ENCODE measurements around the gene TMOD4.

Gene TMOD4

DNA sequence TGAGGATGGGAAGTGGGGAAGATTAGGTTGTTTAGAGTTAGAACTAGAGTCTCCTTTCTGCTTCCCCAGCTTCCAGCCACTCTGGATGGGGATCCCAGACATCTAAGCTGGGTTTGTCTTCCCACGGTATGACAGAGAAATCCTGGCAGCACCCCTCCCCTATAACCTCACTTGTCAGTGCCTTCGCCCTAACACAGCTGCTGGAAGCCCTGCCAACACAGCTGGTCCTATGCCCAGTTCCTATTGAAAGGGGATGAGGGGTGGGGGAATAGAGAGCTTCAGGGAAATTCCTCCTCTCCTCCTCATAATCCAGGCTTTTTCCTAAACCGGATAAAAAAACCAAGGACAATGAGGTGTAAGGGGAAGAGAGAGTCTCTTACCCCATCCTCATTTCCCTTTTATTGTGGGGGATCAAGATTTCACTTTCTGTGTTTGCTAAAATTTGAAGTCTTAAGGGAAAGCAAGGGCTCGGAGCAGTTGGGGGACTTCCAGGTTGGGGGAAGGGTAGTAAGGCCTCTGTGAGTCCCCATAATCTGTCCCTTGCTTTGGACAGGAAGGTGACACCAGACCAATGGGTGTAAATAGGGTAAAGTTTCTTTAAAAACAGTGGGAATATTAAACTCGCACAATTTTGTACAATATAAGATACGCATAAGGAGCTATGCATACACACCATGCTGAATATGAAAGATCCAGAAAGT lies 590 bp downstream of the TMOD4 start:
- DNase-seq (ENCODE audit: low spot score), result no peak

DNA sequence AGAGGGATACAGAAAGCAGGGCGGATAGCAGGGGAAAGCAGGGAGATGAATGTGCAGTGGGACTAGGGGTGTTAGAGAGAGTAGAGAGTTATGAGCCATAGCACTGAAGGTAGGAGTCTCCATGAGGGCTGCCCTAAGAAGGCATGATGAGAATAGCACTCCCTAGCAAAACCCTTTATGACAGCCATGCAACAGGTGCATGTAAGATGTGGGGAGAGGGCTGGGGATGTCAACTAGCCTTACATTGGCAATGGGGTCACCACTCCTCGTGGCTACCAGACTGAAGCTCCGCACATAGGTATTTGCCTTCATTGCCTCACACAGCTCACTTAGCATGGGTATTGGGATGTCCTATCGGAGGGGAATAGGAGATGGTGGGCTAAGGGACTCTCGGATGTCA lies 4.6 kb downstream of the TMOD4 start:
- DNase-seq (ENCODE audit: low spot score), result no peak

DNA sequence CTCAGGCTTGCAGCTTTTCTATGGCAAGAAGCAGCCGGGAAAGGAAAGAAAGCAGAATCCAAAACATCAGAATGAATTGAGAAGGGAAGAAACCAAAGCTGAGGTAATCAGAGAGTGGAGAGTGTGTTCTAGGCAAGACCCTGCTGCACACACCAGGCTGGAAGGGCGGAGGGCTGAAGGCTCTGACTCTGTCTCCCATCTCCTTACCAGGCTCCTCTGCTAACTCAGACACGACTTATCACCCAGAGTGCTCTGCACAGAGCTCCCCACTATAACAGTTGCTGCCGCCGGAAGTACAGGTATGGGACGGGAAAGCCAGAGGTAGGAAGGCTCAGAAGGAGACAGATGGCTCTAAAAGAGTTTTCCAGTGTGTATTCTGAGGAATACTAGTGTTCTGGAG lies 8.7 kb downstream of the TMOD4 start:
- no peak for DNase-seq (ENCODE audit: low spot score)

DNA sequence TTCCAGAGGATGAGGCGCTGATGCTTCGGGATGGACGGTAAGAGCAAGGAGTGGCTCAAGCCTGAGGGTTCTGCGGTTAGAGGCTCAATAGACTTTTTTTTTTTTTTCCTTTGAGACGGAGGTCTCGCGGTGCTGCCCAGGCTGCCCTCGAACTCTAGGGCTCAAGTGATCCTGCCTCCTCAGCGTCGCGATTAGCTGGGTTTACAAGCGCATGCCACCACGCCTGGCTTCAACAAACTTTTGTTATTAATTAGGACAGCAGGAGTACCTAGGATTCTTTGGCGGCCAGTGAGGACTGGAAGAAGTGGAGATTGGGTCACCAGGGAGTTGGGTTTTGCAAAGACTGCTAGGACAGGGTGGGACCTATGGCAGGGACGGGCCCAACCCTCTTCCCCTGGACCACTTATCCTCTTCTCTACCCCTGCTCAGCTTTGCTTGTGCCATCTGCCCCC lies 9.2 kb downstream of the TMOD4 start:
- DNase-seq (ENCODE audit: low spot score), result no peak

DNA sequence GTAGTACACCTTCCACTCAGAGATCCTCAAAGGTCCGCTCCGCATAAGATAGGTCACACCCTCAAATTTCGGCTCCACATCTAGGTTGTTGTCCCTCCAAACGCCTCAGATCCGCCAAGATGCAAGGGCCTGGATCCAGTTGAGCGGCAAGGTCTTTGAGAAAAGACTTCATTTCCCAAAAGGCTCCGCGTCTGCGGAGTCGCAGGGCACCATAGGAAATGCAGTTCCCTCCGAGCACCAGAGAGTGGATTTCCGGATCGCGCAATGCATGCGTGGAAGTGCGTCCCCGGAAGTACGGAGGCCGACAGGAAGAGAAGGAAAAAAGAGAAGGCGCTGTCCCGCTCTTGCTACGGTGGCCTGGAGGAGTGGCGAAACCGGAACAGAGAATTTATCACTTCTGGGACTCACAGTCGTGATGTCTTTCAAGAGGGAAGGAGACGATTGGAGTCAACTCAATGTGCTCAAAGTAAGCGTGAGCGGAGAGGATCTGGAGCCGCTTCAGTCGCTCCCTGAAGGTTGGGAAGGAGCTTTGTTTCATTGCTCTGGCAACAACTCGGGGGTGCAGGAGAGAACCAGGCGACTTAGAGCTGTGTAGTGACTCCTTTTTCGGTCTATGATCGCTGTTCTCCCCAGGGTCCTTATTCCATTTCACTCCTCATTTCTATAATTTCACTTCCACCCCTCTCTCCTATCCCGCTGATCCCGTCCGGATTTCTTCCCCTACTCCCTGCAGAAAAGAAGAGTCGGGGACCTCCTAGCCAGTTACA lies 9.9 kb downstream of the TMOD4 start, which contains the start of the genes LYSMD1 and SCNM1:
Gene LYSMD1, minus strand, starts transcription at position 165 of the 767 bp plus-strand sequence. CDS start 644 bp downstream, outside the sequence.
Gene SCNM1, plus strand, starts transcription at position 407 of the 767 bp plus-strand sequence. Its CDS starts 9 bp downstream, at position 416.
- peak; percentile 95 for DNase-seq (ENCODE audit: low spot score)

DNA sequence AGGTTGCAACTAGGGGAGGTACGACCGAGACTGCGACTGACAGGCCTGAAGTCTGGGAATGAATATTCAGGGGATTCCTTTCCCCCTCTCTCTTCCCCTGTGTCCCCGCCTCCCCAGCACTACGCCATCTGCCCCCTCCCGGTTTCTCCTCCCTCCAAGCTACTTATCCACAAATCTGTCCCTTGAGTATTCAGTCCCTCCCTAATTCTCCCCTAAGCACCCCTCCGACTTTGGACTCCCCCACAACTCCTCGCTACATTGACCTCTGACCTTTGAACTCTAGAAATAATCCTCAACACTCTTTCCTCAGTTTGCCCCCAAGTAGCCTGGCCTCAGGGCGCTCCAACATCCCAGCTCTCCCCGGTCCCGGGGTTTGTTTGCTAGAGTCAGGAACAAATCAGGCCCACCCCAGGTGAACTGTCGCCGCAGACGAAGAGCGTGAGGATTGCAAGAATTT lies 10.5 kb downstream of the TMOD4 start:
- no peak for DNase-seq (ENCODE audit: low spot score)

DNA sequence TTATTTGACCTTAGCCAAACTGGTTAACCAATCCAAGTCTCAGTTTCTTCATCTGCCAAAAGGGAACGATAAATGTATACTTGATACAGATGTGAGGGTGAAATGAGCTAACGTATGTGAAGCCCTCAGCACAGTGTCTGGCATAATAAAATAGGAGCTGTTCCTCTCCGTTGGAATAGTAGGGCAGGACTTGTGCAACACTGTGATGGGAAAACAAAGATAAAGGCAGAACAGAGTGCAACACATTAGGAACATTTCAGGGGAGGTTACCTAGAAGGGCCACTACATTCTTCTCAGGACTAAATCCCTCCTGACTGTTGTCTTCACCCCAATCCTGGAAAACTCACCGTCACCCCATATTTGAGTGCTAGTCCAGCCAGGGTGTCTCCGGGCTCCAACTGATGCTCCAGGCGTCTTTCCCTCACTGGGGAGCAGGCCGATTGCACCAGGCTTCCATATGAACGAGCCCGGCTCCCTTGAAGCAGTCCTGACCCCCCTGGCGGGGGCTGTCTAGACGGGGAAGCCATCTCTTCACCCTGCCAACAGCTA lies 11.0 kb downstream of the TMOD4 start:
- no peak for DNase-seq (ENCODE audit: low spot score)

DNA sequence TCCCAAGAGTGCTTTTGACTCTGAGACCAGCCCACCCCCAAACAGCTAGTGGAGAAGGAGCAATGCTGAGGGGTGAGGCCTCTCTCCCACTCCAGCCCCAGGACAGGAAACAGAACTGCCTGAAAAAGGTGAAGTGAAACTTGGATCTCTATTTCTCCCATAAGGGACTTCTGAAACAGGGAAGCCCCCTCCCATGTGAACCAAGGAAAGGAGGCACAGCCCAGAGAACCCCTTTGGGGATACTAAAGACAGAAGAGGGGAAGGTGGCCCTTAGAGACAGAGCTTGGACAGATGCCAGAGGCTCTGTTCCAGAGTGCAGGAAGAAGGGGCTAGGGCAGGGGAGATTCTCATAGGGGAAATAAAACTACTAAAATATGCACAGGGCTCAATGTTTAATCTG lies 16.4 kb downstream of the TMOD4 start:
- DNase-seq (ENCODE audit: low spot score), result no peak

DNA sequence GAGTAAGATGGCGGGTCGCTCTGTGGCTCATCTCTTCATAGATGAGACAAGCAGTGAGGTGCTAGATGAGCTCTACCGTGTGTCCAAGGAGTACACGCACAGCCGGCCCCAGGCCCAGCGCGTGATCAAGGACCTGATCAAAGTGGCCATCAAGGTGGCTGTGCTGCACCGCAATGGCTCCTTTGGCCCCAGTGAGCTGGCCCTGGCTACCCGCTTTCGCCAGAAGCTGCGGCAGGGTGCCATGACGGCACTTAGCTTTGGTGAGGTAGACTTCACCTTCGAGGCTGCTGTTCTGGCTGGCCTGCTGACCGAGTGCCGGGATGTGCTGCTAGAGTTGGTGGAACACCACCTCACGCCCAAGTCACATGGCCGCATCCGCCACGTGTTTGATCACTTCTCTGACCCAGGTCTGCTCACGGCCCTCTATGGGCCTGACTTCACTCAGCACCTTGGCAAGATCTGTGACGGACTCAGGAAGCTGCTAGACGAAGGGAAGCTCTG lies 17.0 kb downstream of the TMOD4 start:
- no peak for DNase-seq (ENCODE audit: low spot score)

DNA sequence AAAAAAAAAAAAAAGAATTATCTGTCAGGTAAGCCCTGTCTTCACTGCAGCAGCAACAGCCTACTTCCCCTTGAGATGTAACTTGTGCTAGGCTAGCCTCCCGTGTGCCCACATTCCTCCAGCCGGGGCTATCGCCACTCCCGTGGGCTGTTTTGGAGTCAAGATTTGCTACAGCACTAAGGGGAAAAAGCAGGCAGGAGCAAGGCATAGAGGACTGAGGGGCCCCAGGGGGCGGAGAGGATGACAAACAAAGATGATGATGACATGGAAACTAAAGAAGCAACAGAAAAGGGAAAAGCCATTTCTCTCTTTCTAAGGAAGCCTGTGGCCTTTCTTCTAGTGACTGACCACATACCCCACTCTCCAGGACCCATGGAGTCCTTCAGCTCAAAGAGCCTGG lies 17.5 kb downstream of the TMOD4 start:
- no peak for DNase-seq (ENCODE audit: low spot score)

DNA sequence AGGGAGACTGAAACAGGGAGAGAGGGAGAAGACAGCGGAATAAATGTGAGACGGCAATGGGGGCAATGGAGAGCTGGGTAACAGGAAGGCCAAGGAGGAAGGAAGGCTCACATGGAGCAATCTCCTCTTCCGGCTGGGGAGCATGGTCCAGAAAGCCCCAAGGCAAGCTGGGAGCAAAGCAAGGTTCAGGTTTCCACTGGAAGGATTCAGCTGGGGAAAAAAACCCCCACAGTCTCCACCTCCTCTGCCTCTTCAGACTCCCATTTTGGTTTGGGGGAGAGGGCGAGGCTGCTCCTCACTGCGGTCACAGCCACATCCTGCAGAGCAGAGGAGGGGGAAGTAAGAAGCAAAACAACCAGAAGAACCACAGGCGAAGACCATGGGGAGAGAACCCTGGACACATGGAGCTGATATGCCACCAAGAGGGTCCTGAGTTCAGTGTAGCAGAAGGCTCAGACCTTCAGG lies 18.7 kb downstream of the TMOD4 start:
- no peak for DNase-seq (ENCODE audit: low spot score)

DNA sequence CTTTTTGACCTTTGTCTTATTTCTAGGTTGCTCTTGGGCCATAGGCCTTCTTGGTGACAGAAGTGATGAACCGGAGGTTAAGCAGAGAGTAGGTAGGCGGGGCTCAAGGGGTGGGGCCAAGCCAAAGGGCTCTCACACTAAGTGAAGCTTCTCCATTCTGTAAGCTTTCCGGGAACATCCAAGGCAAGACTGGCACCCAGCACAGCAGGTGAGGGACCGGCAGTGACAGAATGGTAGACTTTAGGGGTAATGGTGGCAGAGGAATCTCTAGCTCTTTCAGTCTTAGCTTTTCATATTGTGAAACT lies 19.3 kb downstream of the TMOD4 start, which contains the start of gene TNFAIP8L2:
Gene TNFAIP8L2, plus strand, starts transcription at position 135 of the 305 bp plus-strand sequence. CDS start 2,049 bp downstream, outside the sequence.
- DNase-seq (ENCODE audit: low spot score), result no peak

DNA sequence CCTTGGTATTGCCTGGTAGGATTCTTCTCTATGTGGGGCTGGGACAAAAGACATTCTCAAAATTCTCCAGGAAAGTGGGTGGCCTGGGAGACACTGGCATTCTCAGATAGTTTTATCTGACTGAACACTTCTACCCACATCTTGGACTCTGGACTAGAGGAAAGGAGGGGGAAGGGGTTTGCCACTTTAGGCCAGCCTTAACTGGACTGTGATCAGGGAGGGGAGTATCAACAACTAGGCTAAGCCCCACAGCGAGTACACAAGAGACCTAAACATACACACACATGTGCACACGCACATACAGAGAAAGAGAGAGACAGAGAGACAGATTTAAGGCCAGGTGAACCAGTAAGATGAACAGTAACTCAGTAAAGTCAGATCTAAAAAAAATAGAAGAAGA lies 28.1 kb downstream of the TMOD4 start:
- peak; percentile 18 for DNase-seq (ENCODE audit: low spot score)

DNA sequence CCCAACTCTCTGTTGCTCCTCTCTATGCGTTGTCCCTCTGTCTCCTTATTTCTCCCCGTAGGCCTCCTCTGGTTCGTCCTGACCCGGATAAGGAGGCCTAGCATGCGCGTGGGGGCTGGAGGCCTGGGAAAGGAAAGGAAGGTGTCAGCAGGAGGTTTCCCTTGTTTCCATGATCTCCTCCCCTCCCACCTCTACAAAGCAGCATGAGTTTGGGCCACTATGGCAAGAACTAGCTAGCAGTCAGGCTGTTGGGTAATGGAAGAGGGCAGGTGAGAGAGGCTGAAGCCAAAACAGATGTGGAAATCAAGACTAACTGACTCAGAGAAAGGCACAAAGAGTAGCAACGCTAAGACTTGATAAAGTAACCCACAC lies 28.7 kb downstream of the TMOD4 start:
- no peak for DNase-seq (ENCODE audit: low spot score)

DNA sequence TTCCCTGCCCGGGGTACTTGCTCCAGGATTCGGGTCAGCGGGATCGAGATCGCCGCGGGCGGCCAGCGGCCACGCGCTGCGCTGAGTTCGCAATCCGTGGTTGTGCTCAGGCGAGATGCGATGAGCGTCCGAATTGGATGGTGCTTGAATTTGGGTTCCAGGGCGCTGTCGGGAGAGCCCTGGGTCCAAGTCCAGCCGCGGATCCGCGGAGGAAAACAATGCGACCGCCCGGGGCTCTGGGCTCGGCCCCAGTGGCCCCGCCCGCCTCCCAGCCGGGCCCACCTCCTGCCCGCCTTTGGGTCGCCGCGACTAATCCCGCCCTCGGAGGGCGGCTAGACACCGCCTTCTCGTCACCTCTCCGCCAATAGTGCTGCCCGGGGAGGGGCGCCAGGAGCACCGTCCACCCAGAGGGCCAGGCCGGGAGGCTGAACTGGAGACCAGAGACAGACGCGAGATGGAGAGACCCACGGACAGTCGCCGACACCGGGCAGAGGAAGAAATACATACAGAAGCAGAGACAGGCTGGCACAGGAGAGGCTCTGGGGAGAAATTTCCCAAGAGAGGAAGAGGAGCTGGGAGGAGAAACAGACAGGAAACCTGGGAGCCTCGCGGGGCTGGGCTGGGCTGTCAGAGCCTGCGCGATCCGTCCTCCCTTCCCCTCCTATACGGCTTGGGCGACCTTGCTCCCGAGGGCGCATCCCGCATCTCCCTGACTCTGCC lies 29.2 kb downstream of the TMOD4 start, which contains the start of gene SEMA6C:
Gene SEMA6C, minus strand, starts transcription at position 220 of the 720 bp plus-strand sequence. CDS start 4,010 bp downstream, outside the sequence.
- DNase-seq (ENCODE audit: low spot score), result peak; percentile 96

DNA sequence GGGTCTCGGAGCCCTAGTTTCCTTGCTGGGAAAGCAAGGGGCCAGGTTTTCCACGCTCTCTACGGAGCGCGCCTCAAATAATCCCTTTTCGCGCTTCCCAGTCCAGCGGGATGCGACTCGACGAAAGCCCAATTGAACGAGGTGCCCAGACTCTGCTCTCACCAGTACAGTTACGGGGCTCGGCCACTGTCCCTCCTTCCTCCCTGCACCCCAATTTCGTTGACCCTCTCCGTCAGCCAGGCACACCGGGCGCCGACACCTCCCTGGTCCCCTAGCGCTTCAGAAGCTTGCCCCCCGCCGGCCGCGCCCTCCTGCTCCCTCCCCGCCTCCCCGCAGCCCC lies 29.7 kb downstream of the TMOD4 start:
- DNase-seq (ENCODE audit: low spot score), result no peak

DNA sequence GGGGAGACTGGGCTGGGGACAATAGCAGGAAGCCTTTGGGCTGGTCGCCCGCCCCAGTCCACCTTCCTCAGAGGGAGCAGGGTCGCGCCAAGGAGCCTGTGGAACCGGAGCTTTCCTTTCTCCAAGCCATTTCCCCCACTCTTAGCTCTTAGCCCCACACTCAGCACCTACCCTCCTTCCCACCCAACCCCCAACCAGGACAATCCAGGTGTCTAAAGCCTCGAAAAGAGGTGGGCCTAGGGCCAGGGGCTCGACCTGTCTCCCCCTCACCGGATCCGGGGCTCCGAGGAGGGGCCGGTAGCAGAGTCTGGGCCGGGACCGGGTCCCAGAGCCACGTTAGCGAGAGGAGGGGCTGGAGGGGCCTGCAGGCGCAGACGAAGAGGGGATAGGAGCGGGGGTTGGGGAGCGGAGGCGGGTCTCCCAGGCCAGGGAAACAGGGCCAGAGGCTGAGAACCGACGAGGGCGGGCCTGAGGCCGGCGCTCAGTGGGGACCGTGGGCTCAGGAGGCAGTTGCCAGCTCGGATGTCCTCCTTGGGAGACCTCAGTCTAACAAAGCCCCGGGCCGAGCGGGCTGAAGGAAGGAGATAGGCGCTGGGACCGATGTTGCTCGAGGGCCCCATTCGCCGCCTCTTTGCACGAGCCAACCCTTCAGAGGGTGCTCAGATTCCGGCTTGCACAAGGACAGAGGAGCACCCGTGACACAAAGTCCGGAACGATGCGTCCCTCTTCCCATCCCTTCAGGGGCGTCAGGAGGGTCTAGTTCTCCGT lies 30.3 kb downstream of the TMOD4 start:
- DNase-seq (ENCODE audit: low spot score), result no peak

DNA sequence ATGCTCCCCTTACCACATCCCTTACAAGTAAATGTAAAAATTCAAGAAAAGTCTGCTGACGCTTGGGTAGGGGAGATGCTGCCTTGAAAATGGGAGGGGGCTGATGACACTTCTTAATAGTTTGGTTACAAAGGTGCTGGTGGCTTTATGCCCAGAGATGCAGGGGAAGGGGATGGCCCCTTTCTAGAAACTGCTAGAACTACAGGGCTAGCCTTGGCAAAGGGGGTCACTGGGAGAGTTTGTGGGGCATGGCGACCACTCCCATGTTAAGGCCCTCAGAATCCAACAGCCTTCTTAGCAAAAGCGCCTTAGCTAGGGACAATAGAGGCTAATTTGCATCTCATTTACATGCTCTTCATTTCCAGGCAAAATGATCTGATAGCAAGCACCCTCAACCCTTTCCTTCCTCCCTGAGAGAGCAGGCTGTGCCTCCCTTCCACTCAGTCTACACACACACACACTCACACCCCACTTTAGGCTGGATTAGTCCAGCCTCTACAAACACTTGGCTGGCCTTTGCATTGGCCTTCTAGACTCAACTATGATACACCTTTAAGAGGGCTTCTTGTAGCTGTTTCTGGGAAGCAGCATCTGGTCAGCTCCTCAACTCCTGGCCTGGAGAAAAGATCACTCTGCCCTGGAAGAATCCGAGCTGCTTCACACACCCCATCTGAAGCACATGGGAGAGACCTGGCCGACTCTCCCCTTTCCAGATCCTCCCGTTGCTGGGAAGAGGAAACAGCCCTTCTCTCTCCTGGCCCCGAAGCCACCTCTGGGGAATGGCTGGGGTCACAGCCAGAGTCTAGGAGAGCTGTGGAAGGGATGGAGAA lies 31.1 kb downstream of the TMOD4 start:
- DNase-seq (ENCODE audit: low spot score), result no peak

DNA sequence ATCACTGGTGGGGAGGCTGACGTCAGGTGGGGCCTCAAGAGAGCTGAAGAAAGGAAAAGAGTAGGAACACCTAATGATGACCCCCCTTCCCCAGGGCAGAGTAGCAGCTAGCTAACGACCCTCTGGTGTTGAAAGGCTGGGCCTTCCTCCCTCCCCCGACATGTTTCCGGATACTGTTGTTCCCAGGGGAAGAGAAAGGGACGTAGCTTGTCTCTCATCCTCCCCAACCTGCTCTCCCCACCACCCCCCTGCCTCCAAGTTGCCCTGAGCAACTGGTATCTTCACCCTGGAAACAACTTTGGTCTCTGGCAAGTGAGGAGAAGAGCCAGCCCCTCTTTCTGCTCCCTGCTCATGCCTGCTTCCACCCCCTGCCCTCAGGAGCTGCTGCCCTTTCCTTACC lies 31.8 kb downstream of the TMOD4 start:
- DNase-seq (ENCODE audit: low spot score), result no peak

DNA sequence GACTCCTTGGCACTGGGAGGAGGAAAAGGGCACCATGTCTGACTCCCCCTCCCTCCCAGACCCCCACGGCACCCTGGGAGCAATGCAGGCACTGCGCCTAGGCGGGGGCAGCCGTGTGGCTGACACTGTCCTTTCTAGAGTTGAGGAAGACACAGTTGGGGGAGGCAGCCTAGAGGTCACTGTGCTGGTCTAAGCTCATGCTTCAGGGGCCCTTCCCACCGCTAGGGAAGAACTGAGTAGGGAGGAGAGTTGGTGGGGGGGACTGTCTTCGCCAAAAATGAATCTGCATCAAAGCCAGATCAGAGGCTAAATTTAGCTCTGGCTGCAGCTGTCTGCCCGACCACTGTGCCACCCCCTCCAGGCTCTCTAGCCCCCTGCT lies 32.7 kb downstream of the TMOD4 start:
- no peak for DNase-seq (ENCODE audit: low spot score)

Measured in left forelimb (tissue), 1 donor.